Liver (tissue), 3 donors: ENCODE data around the gene GALNTL6.

Experiments
- ATF3 ChIP-seq: IDR thresholded peaks from 2 replicates; pipeline ENCODE4 v1.6.1; 2016; ENCODE audit warnings: antibody characterized with exemption
- CTCF ChIP-seq: fragments of 150-350 bp; IDR thresholded peaks from 2 replicates; pipeline ENCODE4 v1.5.1; 2017; ENCODE audit warnings: improper control_type of control experiment, low read depth, low read length; ENCODE audit not compliant: missing input control
- GABPA ChIP-seq, 2 donors: IDR thresholded peaks in 1 of 2; conservative IDR thresholded peaks in 1 of 2; 2 replicates each; pipeline ENCODE4 v1.6.1; 2016; ENCODE audit warnings: antibody characterized with exemption in 2 of 2, mild to moderate bottlenecking in 1 of 2, moderate library complexity in 1 of 2
- JUND ChIP-seq, 2 donors: IDR thresholded peaks; 2 replicates each; pipeline ENCODE4 v1.6.1; 2016; ENCODE audit warnings: antibody characterized with exemption in 2 of 2
- TF ChIP-seq, protein P1 (sequence below): IDR thresholded peaks from 2 replicates; pipeline ENCODE4 v1.6.1; 2016; ENCODE audit warnings: antibody characterized with exemption, mild to moderate bottlenecking
- TF ChIP-seq, protein P2 (sequence below): IDR thresholded peaks from 2 replicates; pipeline ENCODE4 v1.6.1; 2016; ENCODE audit warnings: antibody characterized with exemption
- TF ChIP-seq, protein P3 (sequence below): IDR thresholded peaks from 2 replicates; pipeline ENCODE4 v1.6.1; 2016; ENCODE audit warnings: antibody characterized with exemption
- donor health status: healthy.
- donor health status: healthy.

GRCh38 chr4:172619798-172620197 is 806.6 kb downstream of the GALNTL6 start:
- TF ChIP-seq GABPA (IDR thresholded peaks at IDR 0.05 in 1 of 2, conservative IDR thresholded peaks at IDR 0.05 in 1 of 2) (no peak), CTCF (no peak), ATF3 (no peak), JUND (IDR thresholded peaks at IDR 0.05) (no peak)
- TF ChIP-seq, protein P1, sequence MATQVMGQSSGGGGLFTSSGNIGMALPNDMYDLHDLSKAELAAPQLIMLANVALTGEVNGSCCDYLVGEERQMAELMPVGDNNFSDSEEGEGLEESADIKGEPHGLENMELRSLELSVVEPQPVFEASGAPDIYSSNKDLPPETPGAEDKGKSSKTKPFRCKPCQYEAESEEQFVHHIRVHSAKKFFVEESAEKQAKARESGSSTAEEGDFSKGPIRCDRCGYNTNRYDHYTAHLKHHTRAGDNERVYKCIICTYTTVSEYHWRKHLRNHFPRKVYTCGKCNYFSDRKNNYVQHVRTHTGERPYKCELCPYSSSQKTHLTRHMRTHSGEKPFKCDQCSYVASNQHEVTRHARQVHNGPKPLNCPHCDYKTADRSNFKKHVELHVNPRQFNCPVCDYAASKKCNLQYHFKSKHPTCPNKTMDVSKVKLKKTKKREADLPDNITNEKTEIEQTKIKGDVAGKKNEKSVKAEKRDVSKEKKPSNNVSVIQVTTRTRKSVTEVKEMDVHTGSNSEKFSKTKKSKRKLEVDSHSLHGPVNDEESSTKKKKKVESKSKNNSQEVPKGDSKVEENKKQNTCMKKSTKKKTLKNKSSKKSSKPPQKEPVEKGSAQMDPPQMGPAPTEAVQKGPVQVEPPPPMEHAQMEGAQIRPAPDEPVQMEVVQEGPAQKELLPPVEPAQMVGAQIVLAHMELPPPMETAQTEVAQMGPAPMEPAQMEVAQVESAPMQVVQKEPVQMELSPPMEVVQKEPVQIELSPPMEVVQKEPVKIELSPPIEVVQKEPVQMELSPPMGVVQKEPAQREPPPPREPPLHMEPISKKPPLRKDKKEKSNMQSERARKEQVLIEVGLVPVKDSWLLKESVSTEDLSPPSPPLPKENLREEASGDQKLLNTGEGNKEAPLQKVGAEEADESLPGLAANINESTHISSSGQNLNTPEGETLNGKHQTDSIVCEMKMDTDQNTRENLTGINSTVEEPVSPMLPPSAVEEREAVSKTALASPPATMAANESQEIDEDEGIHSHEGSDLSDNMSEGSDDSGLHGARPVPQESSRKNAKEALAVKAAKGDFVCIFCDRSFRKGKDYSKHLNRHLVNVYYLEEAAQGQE = no peak
- TF ChIP-seq, protein P2, sequence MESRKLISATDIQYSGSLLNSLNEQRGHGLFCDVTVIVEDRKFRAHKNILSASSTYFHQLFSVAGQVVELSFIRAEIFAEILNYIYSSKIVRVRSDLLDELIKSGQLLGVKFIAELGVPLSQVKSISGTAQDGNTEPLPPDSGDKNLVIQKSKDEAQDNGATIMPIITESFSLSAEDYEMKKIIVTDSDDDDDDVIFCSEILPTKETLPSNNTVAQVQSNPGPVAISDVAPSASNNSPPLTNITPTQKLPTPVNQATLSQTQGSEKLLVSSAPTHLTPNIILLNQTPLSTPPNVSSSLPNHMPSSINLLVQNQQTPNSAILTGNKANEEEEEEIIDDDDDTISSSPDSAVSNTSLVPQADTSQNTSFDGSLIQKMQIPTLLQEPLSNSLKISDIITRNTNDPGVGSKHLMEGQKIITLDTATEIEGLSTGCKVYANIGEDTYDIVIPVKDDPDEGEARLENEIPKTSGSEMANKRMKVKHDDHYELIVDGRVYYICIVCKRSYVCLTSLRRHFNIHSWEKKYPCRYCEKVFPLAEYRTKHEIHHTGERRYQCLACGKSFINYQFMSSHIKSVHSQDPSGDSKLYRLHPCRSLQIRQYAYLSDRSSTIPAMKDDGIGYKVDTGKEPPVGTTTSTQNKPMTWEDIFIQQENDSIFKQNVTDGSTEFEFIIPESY = no peak
- TF ChIP-seq, protein P3, sequence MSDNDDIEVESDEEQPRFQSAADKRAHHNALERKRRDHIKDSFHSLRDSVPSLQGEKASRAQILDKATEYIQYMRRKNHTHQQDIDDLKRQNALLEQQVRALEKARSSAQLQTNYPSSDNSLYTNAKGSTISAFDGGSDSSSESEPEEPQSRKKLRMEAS = no peak
